Retinal pigment epithelial cell (primary cell): ENCODE data around the gene HECTD1.
"Not testable (repeated sequence)": the region's sequence is repeated elsewhere in the genome, so short reads cannot be mapped to it uniquely, and the experiment has no call there.

Experiments
- DNase-seq: peaks from one replicate; pipeline ENCODE4 v3.0.0-alpha.2; 2010; ENCODE audit warnings: low read depth
- H3K4me3 ChIP-seq: 2 replicates; pipeline ENCODE4 v1.5.1; 2011; ENCODE audit warnings: mild to moderate bottlenecking, low read length, control low read depth, moderate library complexity
- CTCF ChIP-seq: conservative IDR thresholded peaks from 2 replicates; pipeline ENCODE4 v1.5.1; 2011; ENCODE audit warnings: low read depth, low read length, control low read depth, inconsistent platforms

Gene HECTD1

GRCh38 chr14:31232081-31232480, 24.5 kb upstream of the HECTD1 start:
- no peak overlapping the region for H3K4me3 ChIP-seq
- no peak for TF ChIP-seq CTCF
- no peak for DNase-seq

- DNase-seq, H3K4me3 ChIP-seq: not testable (repeated sequence)
Observed at GRCh38 chr14:31231272-31231671, 23.7 kb upstream of the HECTD1 start.

DNA sequence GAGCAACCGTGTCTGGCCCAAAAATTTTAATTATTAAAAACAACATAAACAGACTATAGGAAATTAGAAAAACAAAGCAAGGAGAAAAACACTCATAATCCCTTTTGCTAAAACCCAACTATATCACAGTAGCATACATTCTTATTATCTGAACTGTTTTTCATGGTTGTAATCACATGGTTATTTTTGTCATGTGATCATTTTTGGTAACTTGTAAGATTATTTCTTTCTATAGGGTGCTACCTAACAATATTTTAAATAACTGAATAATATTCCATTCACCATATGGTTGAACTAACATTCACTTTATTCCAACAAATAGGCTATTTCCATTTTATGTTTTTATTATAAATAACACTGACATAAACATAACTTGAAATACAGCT, 23.0 kb upstream of the HECTD1 start:
- DNase-seq: no peak
- no peak overlapping the region for H3K4me3 ChIP-seq
- TF ChIP-seq CTCF: no peak

GRCh38 chr14:31229638-31230572, 22.3 kb upstream of the HECTD1 start:
- peak; percentile 99 for DNase-seq
- TF ChIP-seq CTCF: no peak
- peak overlapping the region; percentile 45 for H3K4me3 ChIP-seq

GRCh38 chr14:31229009-31229408, 21.4 kb upstream of the HECTD1 start:
- no peak overlapping the region for H3K4me3 ChIP-seq
- no peak for TF ChIP-seq CTCF
- DNase-seq: no peak

DNA sequence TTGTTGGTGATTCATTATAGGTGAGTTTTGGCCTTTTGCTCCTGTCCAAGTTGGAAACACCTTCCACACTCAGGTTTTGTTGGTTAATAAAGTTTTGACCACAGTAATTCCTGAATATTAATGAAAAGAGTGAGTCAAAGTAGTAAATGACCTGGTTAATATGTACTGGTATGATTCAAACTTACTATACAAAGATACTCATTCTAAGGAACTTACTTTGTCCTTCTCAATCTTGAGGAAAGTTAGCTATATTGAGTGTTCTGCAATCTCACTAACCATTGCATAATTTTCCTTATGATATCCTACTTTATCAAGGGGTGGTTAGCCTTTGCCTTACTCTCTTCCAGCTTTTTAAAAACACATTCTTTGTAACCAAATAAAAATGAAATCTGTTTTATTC, 20.9 kb upstream of the HECTD1 start:
- no peak for DNase-seq
- no peak overlapping the region for H3K4me3 ChIP-seq
- TF ChIP-seq CTCF: no peak

DNA sequence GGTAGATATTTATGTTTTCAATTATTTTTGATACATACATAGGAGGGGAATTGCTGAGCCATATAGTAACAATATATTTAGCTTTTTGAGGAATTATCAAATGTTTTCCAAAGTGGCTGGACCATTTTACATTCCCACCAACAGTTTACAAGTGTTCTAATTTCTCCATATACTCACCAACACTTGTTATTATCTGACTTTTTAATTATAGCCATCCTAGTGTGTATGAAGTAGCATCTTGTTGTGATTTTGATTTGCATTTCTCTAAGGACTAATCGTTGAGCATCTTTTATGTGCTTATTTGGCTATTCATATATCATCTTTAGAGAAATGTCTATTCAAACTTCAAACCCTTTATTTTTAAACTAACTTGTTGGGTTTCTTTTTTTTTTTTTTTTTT, 17.2 kb upstream of the HECTD1 start:
- no peak for DNase-seq
- H3K4me3 ChIP-seq: no peak overlapping the region
- no peak for TF ChIP-seq CTCF
